ENCODE data around the gene SNX15. TPM values are rescaled to one million over a fixed set of nuclear protein-coding genes. Genes with fewer than 3 reads are reported as not detected.

SNX15 gene
- total and polyA plus RNA-seq, 8 donors, result 8.7 to 18.3 (median 10.6) TPM

DNA sequence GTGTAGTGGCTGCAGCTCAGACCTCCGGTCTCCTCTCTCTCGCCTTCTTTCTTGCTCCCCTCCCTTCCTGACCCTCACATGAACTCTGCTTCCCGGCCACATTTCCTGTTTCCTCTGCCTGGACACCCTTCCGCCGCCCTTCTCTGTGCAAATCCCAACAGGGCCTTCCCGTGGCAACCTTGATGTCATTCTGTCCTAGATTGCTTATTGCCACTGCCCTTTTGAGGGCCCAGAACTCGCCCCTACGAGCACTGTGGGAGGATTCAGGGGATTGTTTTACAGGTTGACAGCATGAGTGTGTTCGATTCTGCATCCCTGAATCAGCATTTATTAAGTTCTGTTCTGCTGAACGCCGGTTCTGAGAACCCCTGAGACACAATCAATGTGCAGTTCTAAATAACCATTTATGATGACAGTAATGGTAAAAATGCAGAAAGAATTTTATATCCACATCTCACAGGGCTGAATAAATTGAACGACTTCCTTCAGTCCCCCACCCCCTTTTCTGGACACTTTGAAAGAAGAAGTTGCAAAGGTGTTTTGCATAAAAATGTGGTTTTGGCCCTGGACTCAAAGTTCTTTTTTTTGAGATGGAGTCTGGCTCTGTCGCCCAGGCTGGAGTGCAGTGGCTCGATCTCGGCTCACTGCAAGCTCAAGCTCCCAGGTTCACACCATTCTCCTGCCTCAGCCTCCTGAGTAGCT is 36.9 kb upstream of the SNX15 start:
- ATAC-seq (peak in 3 of 4 donors; percentile 21 to 61 (median 31)), DNase-seq (peak in 1 of 6 donors; percentile 10), FAIRE-seq (no peak)
- intact Hi-C loops (cut with DNase I), result no loop called here
- peaks cover 0 to 4% (median 0%) of the 10 kb centered on the region in 3 donors for H3K36me3 ChIP-seq
- no peak overlapping the region for H3K4me3 ChIP-seq
- TF ChIP-seq, protein P1, sequence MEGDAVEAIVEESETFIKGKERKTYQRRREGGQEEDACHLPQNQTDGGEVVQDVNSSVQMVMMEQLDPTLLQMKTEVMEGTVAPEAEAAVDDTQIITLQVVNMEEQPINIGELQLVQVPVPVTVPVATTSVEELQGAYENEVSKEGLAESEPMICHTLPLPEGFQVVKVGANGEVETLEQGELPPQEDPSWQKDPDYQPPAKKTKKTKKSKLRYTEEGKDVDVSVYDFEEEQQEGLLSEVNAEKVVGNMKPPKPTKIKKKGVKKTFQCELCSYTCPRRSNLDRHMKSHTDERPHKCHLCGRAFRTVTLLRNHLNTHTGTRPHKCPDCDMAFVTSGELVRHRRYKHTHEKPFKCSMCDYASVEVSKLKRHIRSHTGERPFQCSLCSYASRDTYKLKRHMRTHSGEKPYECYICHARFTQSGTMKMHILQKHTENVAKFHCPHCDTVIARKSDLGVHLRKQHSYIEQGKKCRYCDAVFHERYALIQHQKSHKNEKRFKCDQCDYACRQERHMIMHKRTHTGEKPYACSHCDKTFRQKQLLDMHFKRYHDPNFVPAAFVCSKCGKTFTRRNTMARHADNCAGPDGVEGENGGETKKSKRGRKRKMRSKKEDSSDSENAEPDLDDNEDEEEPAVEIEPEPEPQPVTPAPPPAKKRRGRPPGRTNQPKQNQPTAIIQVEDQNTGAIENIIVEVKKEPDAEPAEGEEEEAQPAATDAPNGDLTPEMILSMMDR (IDR thresholded peaks at IDR 0.05), result no peak
- no peaks in the 10 kb centered on the region for H3K9me3 ChIP-seq
- H3K27ac ChIP-seq, result no peak overlapping the region
- H3K27me3 ChIP-seq, result no peaks in the 10 kb centered on the region
- peaks cover 0 to 3% (median 0%) of the 10 kb centered on the region in 3 donors for H3K4me1 ChIP-seq
- 78 to 79% methylated on average over 15 of the region's 15 CpGs for whole genome bisulfite sequencing, 2 donors

DNA sequence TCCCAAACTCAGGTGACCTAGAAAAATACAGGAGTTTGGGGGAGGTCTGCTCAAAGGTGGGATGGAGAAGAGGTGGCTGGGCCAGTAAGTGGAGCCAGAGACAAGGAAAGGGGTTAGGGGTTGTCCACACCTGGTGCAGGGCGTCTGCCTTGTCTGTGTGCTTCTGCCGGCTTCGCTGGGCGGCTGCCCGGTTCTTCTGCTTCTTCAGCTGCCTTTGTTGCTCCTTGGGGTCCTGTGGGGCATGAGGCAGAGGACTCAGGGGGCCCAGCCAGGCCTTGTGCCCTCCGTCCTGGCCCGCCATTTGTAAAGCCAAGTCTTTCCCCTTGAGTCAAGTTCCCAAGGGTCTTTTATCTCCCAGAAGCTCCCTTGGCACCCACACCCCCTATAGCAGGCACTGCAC is 32.9 kb upstream of the SNX15 start:
- no peaks in the 10 kb centered on the region for H3K9me3 ChIP-seq
- TF ChIP-seq, protein P1 (IDR thresholded peaks at IDR 0.05), result no peak
- 85 to 95% methylated on average over 7 of the region's 7 CpGs for WGBS, 2 donors
- no peak overlapping the region for H3K27ac ChIP-seq
- peaks cover 0 to 4% (median 0%) of the 10 kb centered on the region in 3 donors for H3K36me3 ChIP-seq
- FAIRE-seq (no peak), ATAC-seq (no peak), DNase-seq (no peak)
- no peak overlapping the region for H3K4me3 ChIP-seq
- peaks cover 15 to 27% (median 22%) of the 10 kb centered on the region in 3 donors for H3K4me1 ChIP-seq
- H3K27me3 ChIP-seq, result no peaks in the 10 kb centered on the region
- intact Hi-C loops (cut with DNase I), result no loop called here

DNA sequence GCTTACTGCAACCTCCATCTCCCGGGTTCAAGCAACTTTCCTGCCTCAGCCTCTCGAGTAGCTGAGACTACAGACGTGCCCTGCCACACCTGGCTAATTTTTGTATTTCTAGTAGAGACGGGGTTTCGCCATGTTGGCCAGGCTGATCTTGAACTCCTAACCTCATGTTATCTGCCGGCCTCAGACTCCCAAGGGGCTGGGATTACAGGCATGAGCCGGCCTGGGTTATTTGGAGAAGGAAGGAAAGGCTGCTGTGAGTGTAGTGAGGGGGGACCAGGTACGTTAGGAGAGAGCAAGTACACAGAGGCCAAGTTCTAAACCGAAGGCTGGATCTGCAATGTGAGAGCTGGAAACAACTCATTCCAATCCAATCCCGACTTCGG is 30.9 kb upstream of the SNX15 start:
- DNase-seq, result peak in 1 of 6 donors; percentile 28
- H3K9me3 ChIP-seq, result no peaks in the 10 kb centered on the region
- 14 to 19% methylated on average over 11 of the region's 11 CpGs for WGBS, 2 donors
- intact Hi-C loops (cut with DNase I), result no loop called here
- peak; percentile 3 to 31 (median 18) for ATAC-seq
- no peaks in the 10 kb centered on the region for H3K27me3 ChIP-seq
- H3K4me3 ChIP-seq, result peak overlapping the region; percentile 29 to 52 (median 44)
- H3K27ac ChIP-seq, result peak overlapping the region; percentile 75 to 86 (median 81)
- FAIRE-seq, result no peak
- peaks cover 0 to 4% (median 0%) of the 10 kb centered on the region in 3 donors for H3K36me3 ChIP-seq
- TF ChIP-seq, protein P1 (IDR thresholded peaks at IDR 0.05), result no peak
- H3K4me1 ChIP-seq, result peaks cover 19 to 30% (median 26%) of the 10 kb centered on the region in 3 donors

DNA sequence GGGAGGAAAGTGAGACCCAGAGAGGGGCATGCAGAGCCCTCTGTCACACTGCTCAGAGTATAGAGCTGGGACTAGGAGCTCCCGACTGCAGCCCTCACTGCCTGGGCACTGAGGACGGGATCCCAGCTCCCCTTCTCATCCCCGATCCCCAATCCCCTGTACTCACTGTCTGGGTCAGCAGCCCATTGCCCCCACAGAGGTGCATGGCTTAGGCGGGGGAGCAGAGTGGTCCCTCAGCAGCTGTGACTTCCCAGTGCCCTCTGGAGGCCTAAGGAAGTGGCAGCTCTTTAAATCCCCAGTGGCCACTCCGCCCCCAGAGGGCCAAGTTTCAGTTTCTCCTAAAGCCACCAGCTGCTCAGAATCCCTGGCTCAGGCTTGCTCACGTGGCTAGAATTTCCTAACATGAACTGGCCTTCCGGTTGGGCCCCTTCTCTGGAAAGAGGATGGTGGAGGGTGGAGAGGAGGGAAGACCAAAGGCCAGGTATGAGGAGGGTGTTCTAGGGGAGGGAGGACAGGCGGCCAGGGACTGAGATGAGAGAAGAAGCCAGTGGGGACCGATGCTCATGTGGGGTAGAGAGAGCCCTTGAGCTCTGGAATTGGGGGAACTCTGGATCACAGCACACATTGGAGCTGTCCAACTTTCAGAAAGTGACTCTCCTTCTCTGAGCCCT is 30.4 kb upstream of the SNX15 start, which contains the start of gene BATF2:
Gene BATF2 (minus strand): TSS at position 262 of the 671 bp plus-strand sequence. CDS start 57 bp downstream, at position 205.
- peaks cover 19 to 30% (median 26%) of the 10 kb centered on the region in 3 donors for H3K4me1 ChIP-seq
- peak; percentile 88 to 95 (median 94) for ATAC-seq
- WGBS, 2 donors, result 9 to 10% methylated on average over 9 of the region's 9 CpGs
- no peak for FAIRE-seq
- H3K27me3 ChIP-seq, result no peaks in the 10 kb centered on the region
- peaks cover 0 to under 1% (median 0%) of the 10 kb centered on the region in 3 donors for H3K36me3 ChIP-seq
- peak within 1 kb of the TSS; percentile 29 to 52 (median 44) for H3K4me3 ChIP-seq
- TF ChIP-seq, protein P1 (IDR thresholded peaks at IDR 0.05), result peak in 3 of 4 donors; percentile 12 to 31 (median 17)
- intact Hi-C loops (cut with DNase I), result no loop called here
- peak within 1 kb of the TSS; percentile 75 to 86 (median 81) for H3K27ac ChIP-seq
- peak; percentile 84 to 92 (median 88) for DNase-seq
- no peaks in the 10 kb centered on the region for H3K9me3 ChIP-seq

Measured in pancreas (tissue), 10 donors.